OCI-LY7 (cell line): ENCODE results near the gene ST6GAL1. TPM values are rescaled to one million over a fixed set of nuclear protein-coding genes. Genes with fewer than 3 reads are reported as not detected.

Experiments used
- BruUV-seq: library from RNA; stranded (reverse); fragments of 400-500 nt; replicated peaks from 2 replicates; lab custom pipeline; 2021; lab: Mats Ljungman, UMichigan
- CTCF ChIA-PET: fragments of 300-600 bp; sonication (Branson Sonifier 250); formaldehyde crosslinking; loops from one replicate; lab custom pipeline; 2022; ENCODE audit warnings: antibody characterized with exemption; ENCODE audit not compliant: unreplicated experiment; lab: Charles Lee
- POLR2A ChIA-PET: fragments of 300-600 bp; sonication (Branson Sonifier 250); formaldehyde crosslinking; loops from one replicate; lab custom pipeline; 2022; ENCODE audit warnings: antibody characterized with exemption; lab: Charles Lee
- DNase-seq: peaks from one replicate; pipeline ENCODE4 v3.0.0-alpha.2; 2015; ENCODE audit warnings: low spot score
- H2AFZ ChIP-seq: fragments of 200-600 bp; sonication (generic), shearing (Covaris generic); 2 replicates; pipeline ENCODE4 v1.6.1; 2014; ENCODE audit warnings: mild to moderate bottlenecking, antibody characterized with exemption, low read length, moderate library complexity
- H3K27ac ChIP-seq: fragments of 200-600 bp; sonication (generic); 2 replicates; pipeline ENCODE4 v1.5.1; 2014; ENCODE audit warnings: mixed run types, low read depth, mild to moderate bottlenecking, moderate library complexity, low read length, inconsistent platforms; ENCODE audit not compliant: poor library complexity, severe bottlenecking
- H3K36me3 ChIP-seq: fragments of 200-600 bp; sonication (generic); 2 replicates; pipeline ENCODE4 v1.6.1; 2014; ENCODE audit warnings: mild to moderate bottlenecking, antibody characterized with exemption, low read length, moderate library complexity, mixed read lengths; ENCODE audit not compliant: insufficient read depth
- H3K4me1 ChIP-seq: fragments of 200-600 bp; sonication (generic); 2 replicates; pipeline ENCODE4 v1.5.1; 2014; ENCODE audit warnings: mild to moderate bottlenecking, low read length; ENCODE audit not compliant: insufficient read depth, poor library complexity, severe bottlenecking
- H3K4me2 ChIP-seq: fragments of 200-600 bp; sonication (generic); 2 replicates; pipeline ENCODE4 v1.6.1; 2014; ENCODE audit warnings: mild to moderate bottlenecking, low read length
- H3K4me3 ChIP-seq: fragments of 200-600 bp; sonication (generic); 2 replicates; pipeline ENCODE4 v1.5.1; 2014; ENCODE audit warnings: mild to moderate bottlenecking, low read depth, low read length; ENCODE audit not compliant: poor library complexity, severe bottlenecking
- H3K79me2 ChIP-seq: fragments of 200-600 bp; sonication (generic); 2 replicates; pipeline ENCODE4 v1.6.1; 2016; ENCODE audit warnings: low read depth, mild to moderate bottlenecking, low read length, moderate library complexity, mixed read lengths; ENCODE audit not compliant: insufficient read depth
- H3K9me2 ChIP-seq: fragments of 200-600 bp; sonication (generic); 2 replicates; pipeline ENCODE4 v1.6.1; 2016; ENCODE audit warnings: mild to moderate bottlenecking, low read length, mixed read lengths; ENCODE audit not compliant: insufficient read depth
- H3K9me3 ChIP-seq: fragments of 200-600 bp; sonication (generic); 2 replicates; pipeline ENCODE4 v1.6.1; 2014; ENCODE audit warnings: mild to moderate bottlenecking, mixed run types, low read length, mixed read lengths
- H4K20me1 ChIP-seq: fragments of 200-600 bp; sonication (generic); 2 replicates; pipeline ENCODE4 v1.6.1; 2014; ENCODE audit warnings: mild to moderate bottlenecking, antibody characterized with exemption, low read length, moderate library complexity, mixed read lengths; ENCODE audit not compliant: insufficient read depth
- CTCF ChIP-seq: fragments of 200-600 bp; sonication (generic); conservative IDR thresholded peaks from 2 replicates; pipeline ENCODE4 v1.5.1; 2014; ENCODE audit warnings: mild to moderate bottlenecking, antibody characterized with exemption, low read length, moderate library complexity, mixed read lengths
- EZH2phosphoT487 ChIP-seq: fragments of 200-600 bp; sonication (generic); IDR thresholded peaks from 2 replicates; pipeline ENCODE4 v1.6.1; 2018; ENCODE audit warnings: low read depth, borderline replicate concordance, mild to moderate bottlenecking, mixed run types, antibody characterized with exemption, low read length, moderate library complexity, mixed read lengths
- intact Hi-C: fragments of 100-400 bp; cut with micrococcal nuclease; formaldehyde crosslinking; loops from one replicate; pipeline ENCODE4 v1.10.0; 2022; ENCODE audit not compliant: unreplicated experiment
- total RNA-seq, 2 experiments: library from RNA; depleted of rRNA in 1 of 2; stranded (reverse); fragments of >200 nt in 1 of 2; shearing (Covaris generic) in 1 of 2; gene quantifications; 2 replicates each; pipeline ENCODE4 v1.2.3, GENCODE V29; 2014 to 2022

The ST6GAL1 gene
- total RNA-seq, 2 experiments from 2014 or later: 192 to 375 TPM

GRCh38 chr3:186973702-186974101 is 43.4 kb downstream of the ST6GAL1 start:
- peaks cover 12% of the 10 kb centered on the region for H3K4me1 ChIP-seq

GRCh38 chr3:186974824-186975313 is 44.5 kb downstream of the ST6GAL1 start:
- Histone ChIP-seq H3K4me1 (peaks cover 12% of the 10 kb centered on the region), H3K4me2 (no peak overlapping the region), H3K4me3 (no peak overlapping the region), H3K36me3 (peaks cover 96% of the 10 kb centered on the region), H3K27ac (no peak overlapping the region), H3K79me2 (no peaks in the 10 kb centered on the region), H3K9me2 (no peaks in the 10 kb centered on the region), H2AFZ (no peak overlapping the region), H4K20me1 (no peaks in the 10 kb centered on the region), H3K9me3 (no peaks in the 10 kb centered on the region)
- BruUV-seq: no TSS peak
- no peak for DNase-seq
- intact Hi-C loops: no loop called here
- ChIA-PET CTCF (interaction anchor here (1.2 kb wide), 1 partner anchor 10 kb away, joined by 3 read pairs; no protein-coding TSS in a partner anchor), POLR2A (interaction anchor here (0.6 to 1.9 kb wide), 12 partner anchors 9 to 165 kb away, joined by 3 to 9 read pairs (median 4); partner anchors contain the start of gene RPL39L)
- TF ChIP-seq CTCF (no peak), EZH2phosphoT487 (no peak)

More at GRCh38 chr3:186973702-186974101, 43.4 kb downstream of the ST6GAL1 start:
- Histone ChIP-seq H3K27ac (no peak overlapping the region), H2AFZ (no peak overlapping the region), H3K4me2 (no peak overlapping the region), H3K9me2 (no peaks in the 10 kb centered on the region), H3K9me3 (no peaks in the 10 kb centered on the region), H4K20me1 (no peaks in the 10 kb centered on the region), H3K36me3 (peaks cover 94% of the 10 kb centered on the region), H3K4me3 (no peak overlapping the region), H3K79me2 (no peaks in the 10 kb centered on the region)
- intact Hi-C loops: no loop called here
- ChIA-PET POLR2A (interaction anchor here (0.8 to 1.9 kb wide), 8 partner anchors 8 to 166 kb away, joined by 3 to 9 read pairs (median 4); partner anchors contain the start of gene RPL39L), CTCF (interaction anchor here (1.2 kb wide), 1 partner anchor 12 kb away, joined by 3 read pairs; no protein-coding TSS in a partner anchor)
- no peak for DNase-seq
- BruUV-seq: no TSS peak
- TF ChIP-seq CTCF: no peak
- no peak for TF ChIP-seq EZH2phosphoT487

GRCh38 chr3:186975726-186976125 is 45.4 kb downstream of the ST6GAL1 start:
- TF ChIP-seq EZH2phosphoT487 (no peak), CTCF (no peak)
- no peaks in the 10 kb centered on the region for H3K79me2 ChIP-seq
- peaks cover 12% of the 10 kb centered on the region for H3K4me1 ChIP-seq
- ChIA-PET POLR2A (interaction anchor here (1.3 kb wide), 2 partner anchors 12 to 33 kb away, joined by 3 read pairs; no protein-coding TSS in a partner anchor), CTCF (no interaction called here)
- H3K27ac ChIP-seq: no peak overlapping the region
- no peak overlapping the region for H3K4me2 ChIP-seq
- H3K4me3 ChIP-seq: no peak overlapping the region
- peaks cover 94% of the 10 kb centered on the region for H3K36me3 ChIP-seq
- no peaks in the 10 kb centered on the region for H3K9me2 ChIP-seq
- no peaks in the 10 kb centered on the region for H4K20me1 ChIP-seq
- BruUV-seq: no TSS peak
- no peaks in the 10 kb centered on the region for H3K9me3 ChIP-seq
- H2AFZ ChIP-seq: no peak overlapping the region
- intact Hi-C loops: no loop called here
- DNase-seq: no peak
